Breast epithelium (tissue), 4 donors: ENCODE measurements around the gene ZAP70. TPM values are rescaled to one million over a fixed set of nuclear protein-coding genes. Genes with fewer than 3 reads are reported as not detected.

Experiments
- DNase-seq, 2 donors: peaks; one replicate each; pipeline ENCODE4 v3.0.0-alpha.2; 2019; ENCODE audit warnings: low spot score in 2 of 2
- H3K27ac ChIP-seq, 2 donors: fragments of 200-600 bp; sonication (generic) in 1 of 2; one replicate each; pipeline ENCODE4 v1.5.1; 2016 to 2019; ENCODE audit warnings: mild to moderate bottlenecking in 1 of 2
- H3K27me3 ChIP-seq, 2 donors: fragments of 200-600 bp; sonication (generic) in 1 of 2; one replicate each; pipeline versions ENCODE4 v1.5.1 to v1.6.0; 2017 to 2019; ENCODE audit warnings: control low read depth in 1 of 2, mild to moderate bottlenecking in 1 of 2
- H3K36me3 ChIP-seq: fragments of 200-600 bp; one replicate; pipeline ENCODE4 v1.5.1; 2019
- H3K4me1 ChIP-seq, 2 donors: fragments of 200-600 bp; sonication (generic); one replicate each; pipeline ENCODE4 v1.5.1; 2016 to 2019; ENCODE audit warnings: control low read depth in 1 of 2
- H3K4me3 ChIP-seq, 3 donors: fragments of 200-600 bp; sonication (generic); 1 replicate in 2 of 3; 2 replicates in 1 of 3; pipeline ENCODE4 v1.5.1; 2016 to 2019; ENCODE audit warnings: mild to moderate bottlenecking in 3 of 3, moderate library complexity in 2 of 3
- H3K9me3 ChIP-seq, 2 donors: fragments of 200-600 bp; sonication (generic) in 1 of 2; one replicate each; pipeline ENCODE4 v1.5.1; 2016 to 2019; ENCODE audit warnings: control low read depth in 1 of 2
- CTCF ChIP-seq, 3 donors: fragments of 450-650 bp; IDR thresholded peaks; one replicate each; pipeline ENCODE4 v1.5.1; 2016 to 2017; ENCODE audit warnings: antibody characterized with exemption in 3 of 3, mild to moderate bottlenecking in 3 of 3, moderate library complexity in 3 of 3
- POLR2A ChIP-seq: fragments of 450-650 bp; IDR thresholded peaks from one replicate; pipeline ENCODE4 v1.6.1; 2016; ENCODE audit warnings: antibody characterized with exemption, mild to moderate bottlenecking, moderate library complexity
- POLR2AphosphoS5 ChIP-seq, 3 donors: sonication (generic); formaldehyde crosslinking; IDR thresholded peaks; one replicate each; pipeline ENCODE4 v1.6.1; 2017; ENCODE audit warnings: antibody characterized with exemption in 3 of 3
- intact Hi-C: fragments of 100-400 bp; cut with DNase I; formaldehyde crosslinking; loops from one replicate; pipeline ENCODE4 v1.15.1; 2023; ENCODE audit warnings: low total_unique reads
- total RNA-seq, 3 donors: library from RNA; depleted of rRNA; stranded (reverse); fragments of >200 nt; gene quantifications; one replicate each; pipeline ENCODE4 v1.1.0, GENCODE V29; 2016

Gene ZAP70
- total RNA-seq, 3 donors from 2014 or later: 4.0 to 7.3 (median 4.9) TPM

GRCh38 chr2:97784953-97785352, 71.6 kb downstream of the ZAP70 start:
- no peaks in the 10 kb centered on the region for H3K36me3 ChIP-seq
- no peak overlapping the region for H3K4me3 ChIP-seq
- intact Hi-C loops: no loop called here
- H3K4me1 ChIP-seq: no peaks in the 10 kb centered on the region
- no peaks in the 10 kb centered on the region for H3K27me3 ChIP-seq
- no peak for TF ChIP-seq POLR2AphosphoS5 (IDR thresholded peaks at IDR 0.05)
- TF ChIP-seq POLR2A: no peak
- no peak for TF ChIP-seq CTCF (IDR thresholded peaks at IDR 0.05)
- H3K9me3 ChIP-seq: no peaks in the 10 kb centered on the region
- DNase-seq: no peak
- no peak overlapping the region for H3K27ac ChIP-seq

GRCh38 chr2:97785818-97786217, 72.4 kb downstream of the ZAP70 start:
- Histone ChIP-seq H3K27ac (no peak overlapping the region), H3K9me3 (no peaks in the 10 kb centered on the region), H3K4me3 (no peak overlapping the region), H3K4me1 (no peaks in the 10 kb centered on the region), H3K36me3 (no peaks in the 10 kb centered on the region), H3K27me3 (no peaks in the 10 kb centered on the region)
- TF ChIP-seq POLR2A (no peak), CTCF (IDR thresholded peaks at IDR 0.05) (no peak), POLR2AphosphoS5 (IDR thresholded peaks at IDR 0.05) (no peak)
- DNase-seq: no peak
- intact Hi-C loops: no loop called here

GRCh38 chr2:97788986-97789644, 75.7 kb downstream of the ZAP70 start:
- Histone ChIP-seq H3K27me3 (no peaks in the 10 kb centered on the region), H3K4me1 (no peaks in the 10 kb centered on the region), H3K4me3 (no peak overlapping the region), H3K36me3 (peaks cover 13% of the 10 kb centered on the region), H3K9me3 (no peaks in the 10 kb centered on the region), H3K27ac (no peak overlapping the region)
- DNase-seq: no peak
- intact Hi-C loops: no loop called here
- TF ChIP-seq POLR2A (no peak), CTCF (IDR thresholded peaks at IDR 0.05) (no peak), POLR2AphosphoS5 (IDR thresholded peaks at IDR 0.05) (no peak)

Other genes starting within 250 kb of the ZAP70 start
- gene ANKRD36B, start 123.7 kb upstream of the ZAP70 start, total RNA-seq: 100 to 1,000 TPM in 1 of 3 donors, 10 to 100 TPM in 2; 34.2 to 168 (median 78.2) TPM
- gene COX5B, start 67.5 kb upstream of the ZAP70 start, total RNA-seq: 100 to 1,000 TPM; 352 to 396 (median 362) TPM
- gene ACTR1B, start 49.5 kb upstream of the ZAP70 start, total RNA-seq: 10 to 100 TPM; 59.6 to 74.6 (median 61.9) TPM
- gene C2orf92, start 43.9 kb upstream of the ZAP70 start, total RNA-seq: 10 to 100 TPM; 11.2 to 49.5 (median 27.9) TPM